ENCODE data around the gene WRAP53.

WRAP53 gene

GRCh38 chr17:7710301-7710700 lies 22.0 kb downstream of the WRAP53 start:
- no peak for DNase-seq

GRCh38 chr17:7711051-7711755 lies 22.9 kb downstream of the WRAP53 start:
- no peak for DNase-seq

GRCh38 chr17:7712111-7712771 lies 24.0 kb downstream of the WRAP53 start:
- DNase-seq: peak; percentile 15

- DNase-seq: no peak
Measured at GRCh38 chr17:7713782-7714181, 25.5 kb downstream of the WRAP53 start.

- no peak for DNase-seq
Measured at GRCh38 chr17:7714721-7715594, 26.7 kb downstream of the WRAP53 start.

- DNase-seq: no peak
Measured at GRCh38 chr17:7715936-7716886, 27.9 kb downstream of the WRAP53 start.

- DNase-seq: peak; percentile 86
Measured at GRCh38 chr17:7716901-7717755, 28.9 kb downstream of the WRAP53 start, which contains the start of gene DNAH2. Gene DNAH2 (plus strand): TSS chr17:7717744. CDS start chr17:7719735, 1,991 bp downstream.

- no peak for DNase-seq
Measured at GRCh38 chr17:7717756-7718350, 29.6 kb downstream of the WRAP53 start.

- no peak for DNase-seq
Measured at GRCh38 chr17:7719661-7720060, 31.4 kb downstream of the WRAP53 start.

GRCh38 chr17:7720125-7720524 lies 31.8 kb downstream of the WRAP53 start:
- no peak for DNase-seq

- DNase-seq: no peak
Measured at GRCh38 chr17:7721612-7722011, 33.3 kb downstream of the WRAP53 start.

GRCh38 chr17:7727886-7728285 lies 39.6 kb downstream of the WRAP53 start:
- DNase-seq: no peak

GRCh38 chr17:7729816-7730215 lies 41.5 kb downstream of the WRAP53 start:
- DNase-seq: no peak

- no peak for DNase-seq
Measured at GRCh38 chr17:7732981-7733539, 44.8 kb downstream of the WRAP53 start.

GRCh38 chr17:7737601-7738000 lies 49.3 kb downstream of the WRAP53 start:
- DNase-seq: no peak

GRCh38 chr17:7739746-7740145 lies 51.5 kb downstream of the WRAP53 start:
- DNase-seq: no peak

- DNase-seq: peak; percentile 46
Measured at GRCh38 chr17:7740481-7741001, 52.3 kb downstream of the WRAP53 start.

- DNase-seq: no peak
Measured at GRCh38 chr17:7742729-7743128, 54.5 kb downstream of the WRAP53 start.

GRCh38 chr17:7744416-7744815 lies 56.1 kb downstream of the WRAP53 start:
- DNase-seq: no peak

GRCh38 chr17:7745748-7746470 lies 57.6 kb downstream of the WRAP53 start:
- no peak for DNase-seq

All from NCI-H345 (cell line).